Stimulated activated CD8-positive, alpha-beta memory T cell treated with anti-CD3 and anti-CD28 coated beads, Interleukin-12 subunit alpha, Interleukin-12 subunit beta, amount 100 ng/mL, for 4 hours (primary cell): Measurements from ENCODE around the gene NOD1.
"Not testable (repeated sequence)": the region's sequence is repeated elsewhere in the genome, so short reads cannot be mapped to it uniquely, and the experiment has no call there.

ENCODE experiments used
- DNase-seq: peaks from one replicate; pipeline ENCODE4 v3.0.0-alpha.2; 2020; ENCODE audit warnings: low read depth

The NOD1 gene

GRCh38 chr7:30478349-30479201 is at the start of gene NOD1:
NOD1 (minus strand) TSS chr7:30478784; CDS start chr7:30456921, 21,863 bp downstream.
- DNase-seq, result peak; percentile 56

- DNase-seq, result not testable (repeated sequence)
Observed at GRCh38 chr7:30527297-30527696, 48.7 kb upstream of the NOD1 start.

- no peak for DNase-seq
Observed at GRCh38 chr7:30526163-30526562, 47.6 kb upstream of the NOD1 start.

- no peak for DNase-seq
Observed at GRCh38 chr7:30525429-30525828, 46.8 kb upstream of the NOD1 start.

- DNase-seq, result no peak
Observed at GRCh38 chr7:30524545-30524944, 46.0 kb upstream of the NOD1 start.

- DNase-seq, result no peak
Observed at GRCh38 chr7:30523466-30523865, 44.9 kb upstream of the NOD1 start.

GRCh38 chr7:30522159-30522558 is 43.6 kb upstream of the NOD1 start:
- no peak for DNase-seq

- no peak for DNase-seq
Observed at GRCh38 chr7:30521532-30521931, 42.9 kb upstream of the NOD1 start.

- DNase-seq, result no peak
Observed at GRCh38 chr7:30519122-30519521, 40.5 kb upstream of the NOD1 start.

- DNase-seq, result no peak
Observed at GRCh38 chr7:30515761-30516160, 37.2 kb upstream of the NOD1 start.

GRCh38 chr7:30514776-30515175 is 36.2 kb upstream of the NOD1 start:
- DNase-seq, result no peak

GRCh38 chr7:30514177-30514576 is 35.6 kb upstream of the NOD1 start:
- no peak for DNase-seq

GRCh38 chr7:30513762-30514161 is 35.2 kb upstream of the NOD1 start:
- DNase-seq, result no peak

GRCh38 chr7:30511973-30512662 is 33.5 kb upstream of the NOD1 start:
- no peak for DNase-seq

GRCh38 chr7:30511494-30511893 is 32.9 kb upstream of the NOD1 start:
- no peak for DNase-seq

- DNase-seq, result no peak
Observed at GRCh38 chr7:30510124-30511075, 31.8 kb upstream of the NOD1 start.

- DNase-seq, result not testable (repeated sequence)
Observed at GRCh38 chr7:30509171-30509857, 30.7 kb upstream of the NOD1 start.

GRCh38 chr7:30507346-30507900 is 28.8 kb upstream of the NOD1 start:
- not testable (repeated sequence) for DNase-seq

- no peak for DNase-seq
Observed at GRCh38 chr7:30505174-30505697, 26.7 kb upstream of the NOD1 start.

- peak; percentile 91 for DNase-seq
Observed at GRCh38 chr7:30504301-30505173, 26.0 kb upstream of the NOD1 start, which contains the start of gene GGCT. GGCT (minus strand) TSS chr7:30504829; CDS start chr7:30504709, 120 bp downstream.
